ENCODE results near the gene AGAP3.

AGAP3 gene

GRCh38 chr7:151062399-151063211, 23.7 kb upstream of the AGAP3 start:
- in situ Hi-C loops (cut with HindIII; ENCODE audit: low sequenced_read_pairs), result no loop called here
- no peak for TF ChIP-seq CTCF (IDR thresholded peaks at IDR 0.05; ENCODE audit: low read depth, low read length, missing control alignments)
- peak overlapping the region; percentile 27 for H3K4me3 ChIP-seq (ENCODE audit: low read depth, low read length)
- DNase-seq (ENCODE audit: low read depth), result no peak

- TF ChIP-seq CTCF (IDR thresholded peaks at IDR 0.05; ENCODE audit: low read depth, low read length, missing control alignments), result no peak
- in situ Hi-C loops (cut with HindIII; ENCODE audit: low sequenced_read_pairs), result no loop called here
- peak overlapping the region; percentile 18 for H3K4me3 ChIP-seq (ENCODE audit: low read depth, low read length)
- no peak for DNase-seq (ENCODE audit: low read depth)
Observed at GRCh38 chr7:151063212-151063561, 23.1 kb upstream of the AGAP3 start.

GRCh38 chr7:151064454-151064853, 21.8 kb upstream of the AGAP3 start:
- in situ Hi-C loops (cut with HindIII; ENCODE audit: low sequenced_read_pairs), result no loop called here
- TF ChIP-seq CTCF (IDR thresholded peaks at IDR 0.05; ENCODE audit: low read depth, low read length, missing control alignments), result no peak
- no peak for DNase-seq (ENCODE audit: low read depth)
- no peak overlapping the region for H3K4me3 ChIP-seq (ENCODE audit: low read depth, low read length)

GRCh38 chr7:151064993-151065392, 21.3 kb upstream of the AGAP3 start:
- no peak for DNase-seq (ENCODE audit: low read depth)
- in situ Hi-C loops (cut with HindIII; ENCODE audit: low sequenced_read_pairs), result loop anchor here (5.0 kb wide), 1 partner anchor 102 kb away; the partner anchor contains the start of gene GBX1
- H3K4me3 ChIP-seq (ENCODE audit: low read depth, low read length), result no peak overlapping the region
- TF ChIP-seq CTCF (IDR thresholded peaks at IDR 0.05; ENCODE audit: low read depth, low read length, missing control alignments), result no peak

DNA sequence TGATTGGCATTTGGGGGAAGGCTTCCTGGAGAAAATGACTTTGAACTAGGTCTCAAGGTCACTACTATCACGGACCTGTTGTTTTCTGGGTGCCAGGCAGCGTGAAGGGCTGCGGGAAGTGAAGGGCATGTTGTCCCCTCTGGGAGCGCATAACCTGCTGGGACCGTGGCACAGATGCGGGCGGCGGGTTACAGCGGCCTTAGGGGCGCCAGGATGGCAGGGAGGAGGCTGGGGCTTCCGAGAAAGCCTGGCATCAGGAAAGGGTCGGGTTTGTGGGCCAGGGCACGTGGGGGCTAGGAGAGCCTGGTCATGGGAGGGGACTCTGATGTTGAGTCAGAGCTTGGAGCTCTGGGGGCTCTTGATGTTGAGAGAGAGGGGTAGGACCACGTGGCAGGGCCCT, 20.8 kb upstream of the AGAP3 start:
- H3K4me3 ChIP-seq (ENCODE audit: low read depth, low read length), result no peak overlapping the region
- in situ Hi-C loops (cut with HindIII; ENCODE audit: low sequenced_read_pairs), result loop anchor here (5.0 kb wide), 1 partner anchor 102 kb away; the partner anchor contains the start of gene GBX1
- DNase-seq (ENCODE audit: low read depth), result no peak
- TF ChIP-seq CTCF (IDR thresholded peaks at IDR 0.05; ENCODE audit: low read depth, low read length, missing control alignments), result no peak

DNA sequence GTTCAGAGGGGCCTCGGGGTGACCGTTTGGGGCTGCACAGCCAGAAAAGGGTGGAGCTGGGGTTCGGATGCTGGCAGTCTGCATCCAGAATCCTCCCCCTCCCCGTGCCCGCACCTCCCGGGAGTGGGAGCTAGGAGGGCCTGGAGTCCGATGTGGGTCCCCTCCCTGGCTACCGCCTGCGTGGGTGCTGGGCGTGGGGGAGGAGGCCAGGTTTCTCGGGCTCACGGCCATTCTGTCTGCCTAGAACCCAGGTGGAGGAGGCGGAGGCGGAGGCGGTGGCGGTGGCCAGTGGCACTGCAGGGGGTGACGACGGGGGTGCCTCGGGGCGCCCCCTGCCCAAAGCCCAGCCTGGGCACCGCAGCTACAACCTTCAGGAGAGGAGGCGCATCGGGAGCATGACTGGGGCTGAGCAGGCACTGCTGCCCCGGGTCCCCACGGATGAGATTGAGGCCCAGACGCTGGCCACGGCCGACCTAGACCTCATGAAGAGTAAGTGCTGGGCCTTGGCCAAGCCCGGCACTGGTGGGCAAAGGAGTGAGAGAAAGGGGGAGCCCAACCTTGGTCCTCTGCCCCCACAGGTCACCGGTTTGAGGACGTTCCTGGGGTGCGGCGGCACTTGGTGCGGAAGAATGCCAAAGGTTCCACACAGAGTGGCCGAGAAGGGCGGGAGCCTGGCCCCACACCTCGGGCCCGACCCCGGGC, 19.9 kb upstream of the AGAP3 start:
- no peak for TF ChIP-seq CTCF (IDR thresholded peaks at IDR 0.05; ENCODE audit: low read depth, low read length, missing control alignments)
- in situ Hi-C loops (cut with HindIII; ENCODE audit: low sequenced_read_pairs), result loop anchor here (5.0 kb wide), 1 partner anchor 101 kb away; the partner anchor contains the start of gene GBX1
- H3K4me3 ChIP-seq (ENCODE audit: low read depth, low read length), result no peak overlapping the region
- DNase-seq (ENCODE audit: low read depth), result no peak
